ENCODE measurements around the gene LRMDA. TPM values are rescaled to one million over a fixed set of nuclear protein-coding genes. Genes with fewer than 3 reads are reported as not detected.

The LRMDA gene
- total and polyA plus RNA-seq, 2 of the 13 experiments (the other 11 are each of a cell fraction or from before 2014, with no cell fraction given), result 13.4 to 22.0 TPM

DNA sequence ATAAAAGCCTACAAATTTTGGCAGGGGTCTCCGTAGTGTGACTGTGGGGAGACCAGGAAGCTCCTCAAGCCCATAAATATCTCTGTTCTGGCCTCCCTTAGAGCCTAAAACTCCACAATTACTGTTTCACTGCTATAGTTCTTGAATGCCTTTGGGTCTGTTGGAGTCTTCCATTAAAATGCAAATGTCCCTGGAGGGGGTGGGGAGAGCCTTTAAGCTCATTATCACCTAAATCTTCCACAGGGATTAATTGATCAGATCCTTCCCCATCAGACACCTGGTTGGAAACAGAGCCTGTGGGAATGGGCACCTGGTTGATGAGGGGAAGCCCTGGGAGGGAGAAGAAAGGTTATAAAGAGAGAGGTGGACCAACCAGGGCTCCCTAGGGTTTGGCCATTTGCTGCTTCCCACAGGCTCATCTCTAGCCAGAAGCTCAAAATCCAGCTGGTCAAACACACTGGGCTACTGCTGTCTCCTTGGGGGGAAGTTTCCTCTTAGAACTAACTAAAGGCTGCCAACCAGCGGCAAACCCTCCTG lies 718.2 kb downstream of the LRMDA start:
- peak overlapping the region; percentile 95 for H3K4me2 ChIP-seq (ENCODE audit: low read depth, low read length)
- H2AFZ ChIP-seq (ENCODE audit: low read length), result no peak overlapping the region
- DNase-seq (ENCODE audit: low spot score), result no peak
- POLR2A ChIA-PET, result interaction anchor here (0.6 to 3.0 kb wide), 16 partner anchors 29 to 750 kb away, joined by 3 to 35 read pairs (median 4); partner anchors contain the start of gene ZNF503
- no peaks in the 10 kb centered on the region for H4K20me1 ChIP-seq (ENCODE audit: insufficient read depth, low read length)
- in situ Hi-C loops (cut with HindIII; ENCODE audit: extremely low pct_ligation_motif_present, low pct_unique_long_range_greater_than_20kb), result no loop called here
- H3K27me3 ChIP-seq (ENCODE audit: control insufficient read depth in 1 of 2, insufficient read depth in 2 of 2, low read length in 2 of 2), result no peaks in the 10 kb centered on the region
- H3K4me1 ChIP-seq (ENCODE audit: insufficient read depth, low read length), result peaks cover 45% of the 10 kb centered on the region
- peak; percentile 50 for ATAC-seq
- H3K4me3 ChIP-seq (replicated peaks in 1 of 3; ENCODE audit: insufficient read depth in 1 of 3, low read depth in 2 of 3, low read length in 3 of 3), result peak overlapping the region; percentile 39 to 63 (median 54); a peak in 5 of 6 replicates
- H3K27ac ChIP-seq (ENCODE audit: extremely low read length, insufficient read depth, low read length), result peak overlapping the region; percentile 97
- H3K79me2 ChIP-seq (ENCODE audit: insufficient read depth, low read length), result no peaks in the 10 kb centered on the region
- 48% methylated on average over 2 of the region's 2 CpGs for WGBS (ENCODE audit: low lambda C conversion rate)
- intact Hi-C loops (cut with micrococcal nuclease; ENCODE audit: unreplicated experiment), result loop anchor here (1.0 to 2.0 kb wide), 2 partner anchors 46 to 153 kb away; no protein-coding TSS in a partner anchor
- CTCF ChIA-PET (ENCODE audit: low intra/inter-chr PET ratio, low total read pairs), result no interaction called here
- 0 out of 2 replicates have a peak, but pooled peaks cover 5% of the 10 kb centered on the region for H3K9me3 ChIP-seq (ENCODE audit: low read length)
- H3K36me3 ChIP-seq (replicated peaks in 1 of 2; ENCODE audit: control insufficient read depth in 1 of 2, insufficient read depth in 2 of 2, low read length in 2 of 2), result no peaks in the 10 kb centered on the region
- BruUV-seq (replicated peaks), result TSS peak; percentile 90
- peak overlapping the region; percentile 80 for H3K9ac ChIP-seq (ENCODE audit: insufficient read depth, low read depth, low read length)
- FAIRE-seq, result no peak
- 0 out of 2 replicates have a peak, but pooled peaks have one; percentile 27 for TF ChIP-seq ZNF83 (CRISPR knock-in tag; IDR thresholded peaks at IDR 0.05; ENCODE audit: borderline replicate concordance)
- TF ChIP-seq ZNF777 (CRISPR knock-in tag; IDR thresholded peaks at IDR 0.05), result no peak
- TF ChIP-seq RAD21 (CRISPR knock-in tag; IDR thresholded peaks at IDR 0.05), result no peak
- 0 out of 2 replicates have a peak, but pooled peaks have one; percentile 59 for TF ChIP-seq RARG (CRISPR knock-in tag; IDR thresholded peaks at IDR 0.05; ENCODE audit: low read depth)
- no peak for TF ChIP-seq ZFAT (CRISPR knock-in tag; conservative IDR thresholded peaks at IDR 0.05)
- no peak for TF ChIP-seq ZNF382 (CRISPR knock-in tag; IDR thresholded peaks at IDR 0.05; ENCODE audit: borderline replicate concordance)
- TF ChIP-seq FOXA1 (IDR thresholded peaks at IDR 0.05), result no peak
- no peak for TF ChIP-seq FOXA1 (CRISPR knock-in tag; IDR thresholded peaks at IDR 0.05)
- TF ChIP-seq, protein P1, sequence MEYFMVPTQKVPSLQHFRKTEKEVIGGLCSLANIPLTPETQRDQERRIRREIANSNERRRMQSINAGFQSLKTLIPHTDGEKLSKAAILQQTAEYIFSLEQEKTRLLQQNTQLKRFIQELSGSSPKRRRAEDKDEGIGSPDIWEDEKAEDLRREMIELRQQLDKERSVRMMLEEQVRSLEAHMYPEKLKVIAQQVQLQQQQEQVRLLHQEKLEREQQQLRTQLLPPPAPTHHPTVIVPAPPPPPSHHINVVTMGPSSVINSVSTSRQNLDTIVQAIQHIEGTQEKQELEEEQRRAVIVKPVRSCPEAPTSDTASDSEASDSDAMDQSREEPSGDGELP (IDR thresholded peaks at IDR 0.05; ENCODE audit: borderline replicate concordance, low read depth), result peak; percentile 58
- TF ChIP-seq, protein P2, sequence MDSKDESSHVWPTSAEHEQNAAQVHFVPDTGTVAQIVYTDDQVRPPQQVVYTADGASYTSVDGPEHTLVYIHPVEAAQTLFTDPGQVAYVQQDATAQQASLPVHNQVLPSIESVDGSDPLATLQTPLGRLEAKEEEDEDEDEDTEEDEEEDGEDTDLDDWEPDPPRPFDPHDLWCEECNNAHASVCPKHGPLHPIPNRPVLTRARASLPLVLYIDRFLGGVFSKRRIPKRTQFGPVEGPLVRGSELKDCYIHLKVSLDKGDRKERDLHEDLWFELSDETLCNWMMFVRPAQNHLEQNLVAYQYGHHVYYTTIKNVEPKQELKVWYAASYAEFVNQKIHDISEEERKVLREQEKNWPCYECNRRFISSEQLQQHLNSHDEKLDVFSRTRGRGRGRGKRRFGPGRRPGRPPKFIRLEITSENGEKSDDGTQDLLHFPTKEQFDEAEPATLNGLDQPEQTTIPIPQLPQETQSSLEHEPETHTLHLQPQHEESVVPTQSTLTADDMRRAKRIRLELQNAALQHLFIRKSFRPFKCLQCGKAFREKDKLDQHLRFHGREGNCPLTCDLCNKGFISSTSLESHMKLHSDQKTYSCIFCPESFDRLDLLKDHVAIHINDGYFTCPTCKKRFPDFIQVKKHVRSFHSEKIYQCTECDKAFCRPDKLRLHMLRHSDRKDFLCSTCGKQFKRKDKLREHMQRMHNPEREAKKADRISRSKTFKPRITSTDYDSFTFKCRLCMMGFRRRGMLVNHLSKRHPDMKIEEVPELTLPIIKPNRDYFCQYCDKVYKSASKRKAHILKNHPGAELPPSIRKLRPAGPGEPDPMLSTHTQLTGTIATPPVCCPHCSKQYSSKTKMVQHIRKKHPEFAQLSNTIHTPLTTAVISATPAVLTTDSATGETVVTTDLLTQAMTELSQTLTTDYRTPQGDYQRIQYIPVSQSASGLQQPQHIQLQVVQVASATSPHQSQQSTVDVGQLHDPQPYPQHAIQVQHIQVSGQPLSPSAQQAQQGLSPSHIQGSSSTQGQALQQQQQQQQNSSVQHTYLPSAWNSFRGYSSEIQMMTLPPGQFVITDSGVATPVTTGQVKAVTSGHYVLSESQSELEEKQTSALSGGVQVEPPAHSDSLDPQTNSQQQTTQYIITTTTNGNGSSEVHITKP (CRISPR knock-in tag; IDR thresholded peaks at IDR 0.05; ENCODE audit: low read depth), result no peak
- 0 out of 2 replicates have a peak, but pooled peaks have one; percentile 9 for TF ChIP-seq ZNF30 (CRISPR knock-in tag; IDR thresholded peaks at IDR 0.05)
- no peak for TF ChIP-seq GATAD2A (CRISPR knock-in tag; IDR thresholded peaks at IDR 0.05)
- TF ChIP-seq, protein P3, sequence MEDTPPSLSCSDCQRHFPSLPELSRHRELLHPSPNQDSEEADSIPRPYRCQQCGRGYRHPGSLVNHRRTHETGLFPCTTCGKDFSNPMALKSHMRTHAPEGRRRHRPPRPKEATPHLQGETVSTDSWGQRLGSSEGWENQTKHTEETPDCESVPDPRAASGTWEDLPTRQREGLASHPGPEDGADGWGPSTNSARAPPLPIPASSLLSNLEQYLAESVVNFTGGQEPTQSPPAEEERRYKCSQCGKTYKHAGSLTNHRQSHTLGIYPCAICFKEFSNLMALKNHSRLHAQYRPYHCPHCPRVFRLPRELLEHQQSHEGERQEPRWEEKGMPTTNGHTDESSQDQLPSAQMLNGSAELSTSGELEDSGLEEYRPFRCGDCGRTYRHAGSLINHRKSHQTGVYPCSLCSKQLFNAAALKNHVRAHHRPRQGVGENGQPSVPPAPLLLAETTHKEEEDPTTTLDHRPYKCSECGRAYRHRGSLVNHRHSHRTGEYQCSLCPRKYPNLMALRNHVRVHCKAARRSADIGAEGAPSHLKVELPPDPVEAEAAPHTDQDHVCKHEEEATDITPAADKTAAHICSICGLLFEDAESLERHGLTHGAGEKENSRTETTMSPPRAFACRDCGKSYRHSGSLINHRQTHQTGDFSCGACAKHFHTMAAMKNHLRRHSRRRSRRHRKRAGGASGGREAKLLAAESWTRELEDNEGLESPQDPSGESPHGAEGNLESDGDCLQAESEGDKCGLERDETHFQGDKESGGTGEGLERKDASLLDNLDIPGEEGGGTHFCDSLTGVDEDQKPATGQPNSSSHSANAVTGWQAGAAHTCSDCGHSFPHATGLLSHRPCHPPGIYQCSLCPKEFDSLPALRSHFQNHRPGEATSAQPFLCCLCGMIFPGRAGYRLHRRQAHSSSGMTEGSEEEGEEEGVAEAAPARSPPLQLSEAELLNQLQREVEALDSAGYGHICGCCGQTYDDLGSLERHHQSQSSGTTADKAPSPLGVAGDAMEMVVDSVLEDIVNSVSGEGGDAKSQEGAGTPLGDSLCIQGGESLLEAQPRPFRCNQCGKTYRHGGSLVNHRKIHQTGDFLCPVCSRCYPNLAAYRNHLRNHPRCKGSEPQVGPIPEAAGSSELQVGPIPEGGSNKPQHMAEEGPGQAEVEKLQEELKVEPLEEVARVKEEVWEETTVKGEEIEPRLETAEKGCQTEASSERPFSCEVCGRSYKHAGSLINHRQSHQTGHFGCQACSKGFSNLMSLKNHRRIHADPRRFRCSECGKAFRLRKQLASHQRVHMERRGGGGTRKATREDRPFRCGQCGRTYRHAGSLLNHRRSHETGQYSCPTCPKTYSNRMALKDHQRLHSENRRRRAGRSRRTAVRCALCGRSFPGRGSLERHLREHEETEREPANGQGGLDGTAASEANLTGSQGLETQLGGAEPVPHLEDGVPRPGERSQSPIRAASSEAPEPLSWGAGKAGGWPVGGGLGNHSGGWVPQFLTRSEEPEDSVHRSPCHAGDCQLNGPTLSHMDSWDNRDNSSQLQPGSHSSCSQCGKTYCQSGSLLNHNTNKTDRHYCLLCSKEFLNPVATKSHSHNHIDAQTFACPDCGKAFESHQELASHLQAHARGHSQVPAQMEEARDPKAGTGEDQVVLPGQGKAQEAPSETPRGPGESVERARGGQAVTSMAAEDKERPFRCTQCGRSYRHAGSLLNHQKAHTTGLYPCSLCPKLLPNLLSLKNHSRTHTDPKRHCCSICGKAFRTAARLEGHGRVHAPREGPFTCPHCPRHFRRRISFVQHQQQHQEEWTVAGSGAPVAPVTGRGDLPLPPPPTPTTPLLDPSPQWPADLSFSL (CRISPR knock-in tag; IDR thresholded peaks at IDR 0.05), result 0 out of 2 replicates have a peak, but pooled peaks have one; percentile 7

Data from HepG2 (cell line).